ENCODE measurements around the gene CLASRP. TPM values are rescaled to one million over a fixed set of nuclear protein-coding genes. Genes with fewer than 3 reads are reported as not detected.
A peak's percentile ranks its signal among the peaks of the same experiment; 100 is the strongest.

CLASRP gene
- total RNA-seq, 3 donors from 2014 or later (not counting 1 experiment from before 2014, with no cell fraction given): 142 to 160 (median 146) TPM

DNA sequence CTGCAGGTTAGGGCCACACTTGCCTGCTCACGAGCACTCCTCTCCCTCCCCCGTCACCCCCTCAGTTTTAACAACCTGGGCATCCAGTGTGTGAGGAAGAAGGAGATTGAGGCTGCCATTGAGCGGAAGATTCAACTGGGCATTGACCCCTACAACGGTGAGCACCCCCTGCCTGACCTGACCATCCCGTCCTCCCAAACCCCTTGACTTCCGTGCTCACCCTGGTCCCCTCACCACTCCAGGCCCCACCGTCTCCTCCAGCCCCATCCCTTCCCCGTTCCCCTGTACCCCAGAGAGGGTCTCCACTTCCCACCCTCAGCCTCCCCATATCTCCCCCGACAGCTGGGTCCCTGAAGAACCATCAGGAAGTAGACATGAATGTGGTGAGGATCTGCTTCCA, 13.6 kb upstream of the CLASRP start:
- DNase-seq (no peak), ATAC-seq (no peak)
- H3K27me3 Mint-ChIP-seq (ENCODE audit: low read depth in 2 of 2): no peaks in the 10 kb centered on the region
- TF ChIP-seq, protein P1, sequence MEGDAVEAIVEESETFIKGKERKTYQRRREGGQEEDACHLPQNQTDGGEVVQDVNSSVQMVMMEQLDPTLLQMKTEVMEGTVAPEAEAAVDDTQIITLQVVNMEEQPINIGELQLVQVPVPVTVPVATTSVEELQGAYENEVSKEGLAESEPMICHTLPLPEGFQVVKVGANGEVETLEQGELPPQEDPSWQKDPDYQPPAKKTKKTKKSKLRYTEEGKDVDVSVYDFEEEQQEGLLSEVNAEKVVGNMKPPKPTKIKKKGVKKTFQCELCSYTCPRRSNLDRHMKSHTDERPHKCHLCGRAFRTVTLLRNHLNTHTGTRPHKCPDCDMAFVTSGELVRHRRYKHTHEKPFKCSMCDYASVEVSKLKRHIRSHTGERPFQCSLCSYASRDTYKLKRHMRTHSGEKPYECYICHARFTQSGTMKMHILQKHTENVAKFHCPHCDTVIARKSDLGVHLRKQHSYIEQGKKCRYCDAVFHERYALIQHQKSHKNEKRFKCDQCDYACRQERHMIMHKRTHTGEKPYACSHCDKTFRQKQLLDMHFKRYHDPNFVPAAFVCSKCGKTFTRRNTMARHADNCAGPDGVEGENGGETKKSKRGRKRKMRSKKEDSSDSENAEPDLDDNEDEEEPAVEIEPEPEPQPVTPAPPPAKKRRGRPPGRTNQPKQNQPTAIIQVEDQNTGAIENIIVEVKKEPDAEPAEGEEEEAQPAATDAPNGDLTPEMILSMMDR (IDR thresholded peaks at IDR 0.05): no peak
- no peaks in the 10 kb centered on the region for H3K36me3 Mint-ChIP-seq
- H3K9me3 Mint-ChIP-seq: no peaks in the 10 kb centered on the region
- Histone ChIP-seq H3K27ac (ENCODE audit: low read length) (no peak overlapping the region), H3K9me3 (ENCODE audit: control insufficient read depth, insufficient read depth, low read length) (no peaks in the 10 kb centered on the region), H3K27me3 (ENCODE audit: control insufficient read depth, insufficient read depth, low read length) (no peaks in the 10 kb centered on the region), H3K36me3 (ENCODE audit: control insufficient read depth, insufficient read depth, low read length) (peaks cover 35% of the 10 kb centered on the region), H3K4me3 (ENCODE audit: low read length) (no peak overlapping the region), H3K4me1 (ENCODE audit: control insufficient read depth, insufficient read depth, low read length) (no peaks in the 10 kb centered on the region)
- no peaks in the 10 kb centered on the region for H3K4me1 Mint-ChIP-seq
- 92% methylated on average over 9 of the region's 9 CpGs for WGBS (ENCODE audit: insufficient coverage)
- intact Hi-C loops (cut with micrococcal nuclease): no loop called here
- no peak overlapping the region for H3K4me3 Mint-ChIP-seq
- H3K27ac Mint-ChIP-seq: no peak overlapping the region

DNA sequence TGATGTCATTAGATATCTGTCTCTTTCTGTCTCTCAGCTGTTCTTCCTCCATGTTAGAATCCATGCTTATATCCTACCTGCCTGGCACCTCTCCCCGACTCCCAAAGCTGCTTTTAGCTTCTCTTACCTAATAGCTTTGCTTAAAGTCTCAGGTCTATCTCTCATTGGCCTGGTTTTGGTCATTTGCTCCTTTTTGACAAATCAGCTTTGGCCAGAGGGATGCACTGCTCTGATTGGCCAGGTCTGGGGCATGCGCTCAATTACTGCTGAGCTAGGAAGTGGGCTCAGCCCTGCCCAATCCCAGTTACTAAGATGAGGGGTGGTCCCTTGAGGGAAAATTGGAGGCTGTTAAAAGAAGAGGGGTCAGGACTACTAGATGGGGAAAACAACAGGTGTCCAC, 11.5 kb upstream of the CLASRP start:
- Histone ChIP-seq H3K9me3 (ENCODE audit: control insufficient read depth, insufficient read depth, low read length) (no peaks in the 10 kb centered on the region), H3K27ac (ENCODE audit: low read length) (no peak overlapping the region), H3K27me3 (ENCODE audit: control insufficient read depth, insufficient read depth, low read length) (no peaks in the 10 kb centered on the region), H3K36me3 (ENCODE audit: control insufficient read depth, insufficient read depth, low read length) (peaks cover 41% of the 10 kb centered on the region), H3K4me3 (ENCODE audit: low read length) (no peak overlapping the region), H3K4me1 (ENCODE audit: control insufficient read depth, insufficient read depth, low read length) (no peaks in the 10 kb centered on the region)
- H3K4me1 Mint-ChIP-seq: no peaks in the 10 kb centered on the region
- TF ChIP-seq, protein P1 (IDR thresholded peaks at IDR 0.05): no peak
- H3K4me3 Mint-ChIP-seq: no peak overlapping the region
- WGBS (ENCODE audit: insufficient coverage): 98% methylated on average over 2 of the region's 2 CpGs
- DNase-seq (no peak), ATAC-seq (peak in 2 of 3 donors; percentile 4 to 11)
- no peak overlapping the region for H3K27ac Mint-ChIP-seq
- H3K27me3 Mint-ChIP-seq (ENCODE audit: low read depth in 2 of 2): no peaks in the 10 kb centered on the region
- no peaks in the 10 kb centered on the region for H3K9me3 Mint-ChIP-seq
- H3K36me3 Mint-ChIP-seq: no peaks in the 10 kb centered on the region
- intact Hi-C loops (cut with micrococcal nuclease): no loop called here

DNA sequence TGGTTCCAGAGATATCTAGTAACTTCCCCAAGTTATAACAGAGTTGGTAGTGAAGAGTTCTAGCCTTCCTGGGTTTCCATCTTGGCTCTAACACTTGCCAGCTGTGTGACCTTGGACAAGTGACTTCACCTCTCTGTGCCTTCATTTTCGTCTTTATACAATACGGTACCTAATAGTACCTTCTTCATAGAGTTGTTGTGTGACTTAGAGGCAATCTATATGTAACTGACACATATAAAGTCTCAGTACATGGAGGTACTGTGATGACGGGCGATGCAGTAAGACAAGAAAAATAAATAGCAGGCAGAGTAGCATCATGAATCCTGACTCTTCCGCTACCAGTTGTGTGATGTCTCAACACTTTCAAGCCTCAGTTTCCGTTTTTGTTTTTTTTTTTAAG, 8.0 kb upstream of the CLASRP start:
- H3K9me3 ChIP-seq (ENCODE audit: control insufficient read depth, insufficient read depth, low read length): no peaks in the 10 kb centered on the region
- ATAC-seq (no peak), DNase-seq (no peak)
- no peak overlapping the region for H3K27ac ChIP-seq (ENCODE audit: low read length)
- no peak overlapping the region for H3K4me3 ChIP-seq (ENCODE audit: low read length)
- Mint-ChIP-seq H3K27ac (no peak overlapping the region), H3K27me3 (ENCODE audit: low read depth in 2 of 2) (no peaks in the 10 kb centered on the region), H3K4me1 (no peaks in the 10 kb centered on the region), H3K9me3 (no peaks in the 10 kb centered on the region), H3K36me3 (no peaks in the 10 kb centered on the region), H3K4me3 (no peak overlapping the region)
- intact Hi-C loops (cut with micrococcal nuclease): no loop called here
- H3K4me1 ChIP-seq (ENCODE audit: control insufficient read depth, insufficient read depth, low read length): no peaks in the 10 kb centered on the region
- no peaks in the 10 kb centered on the region for H3K27me3 ChIP-seq (ENCODE audit: control insufficient read depth, insufficient read depth, low read length)
- peaks cover 45% of the 10 kb centered on the region for H3K36me3 ChIP-seq (ENCODE audit: control insufficient read depth, insufficient read depth, low read length)
- TF ChIP-seq, protein P1 (IDR thresholded peaks at IDR 0.05): no peak
- WGBS (ENCODE audit: insufficient coverage): 99% methylated on average over 4 of the region's 6 CpGs

DNA sequence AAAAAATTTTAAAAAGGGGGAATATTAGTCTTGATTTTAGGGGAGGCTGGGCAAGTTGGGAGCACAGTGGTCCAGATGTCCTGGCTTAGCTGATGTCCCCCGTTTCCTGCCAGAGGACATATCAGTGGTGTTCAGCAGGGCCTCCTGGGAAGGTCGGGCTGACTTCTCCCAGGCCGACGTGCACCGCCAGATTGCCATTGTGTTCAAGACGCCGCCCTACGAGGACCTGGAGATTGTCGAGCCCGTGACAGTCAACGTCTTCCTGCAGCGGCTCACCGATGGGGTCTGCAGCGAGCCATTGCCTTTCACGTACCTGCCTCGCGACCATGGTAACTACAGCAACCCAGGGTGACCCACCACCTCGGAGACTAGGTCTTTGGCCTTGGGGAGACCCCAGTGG, 6.4 kb upstream of the CLASRP start:
- H3K27ac Mint-ChIP-seq: no peak overlapping the region
- ATAC-seq: no peak

More for the DNA sequence above, 6.4 kb upstream of the CLASRP start:
- H3K9me3 Mint-ChIP-seq: no peaks in the 10 kb centered on the region
- no peak overlapping the region for H3K4me3 Mint-ChIP-seq
- no peaks in the 10 kb centered on the region for H3K4me1 Mint-ChIP-seq
- H3K4me1 ChIP-seq (ENCODE audit: control insufficient read depth, insufficient read depth, low read length): no peaks in the 10 kb centered on the region
- H3K4me3 ChIP-seq (ENCODE audit: low read length): no peak overlapping the region
- no peaks in the 10 kb centered on the region for H3K36me3 Mint-ChIP-seq
- H3K9me3 ChIP-seq (ENCODE audit: control insufficient read depth, insufficient read depth, low read length): no peaks in the 10 kb centered on the region
- H3K27me3 Mint-ChIP-seq (ENCODE audit: low read depth in 2 of 2): no peaks in the 10 kb centered on the region
- no peak overlapping the region for H3K27ac ChIP-seq (ENCODE audit: low read length)
- no peaks in the 10 kb centered on the region for H3K27me3 ChIP-seq (ENCODE audit: control insufficient read depth, insufficient read depth, low read length)
- WGBS (ENCODE audit: insufficient coverage): 96% methylated on average over 18 of the region's 18 CpGs
- H3K36me3 ChIP-seq (ENCODE audit: control insufficient read depth, insufficient read depth, low read length): peaks cover 41% of the 10 kb centered on the region
- no peak for DNase-seq
- intact Hi-C loops (cut with micrococcal nuclease): no loop called here
- TF ChIP-seq, protein P1 (IDR thresholded peaks at IDR 0.05): no peak
